HK-2 (cell line): ENCODE results near the gene TRIM16.
A peak's percentile ranks its signal among the peaks of the same experiment; 100 is the strongest.
"Not testable (repeated sequence)": the region's sequence is repeated elsewhere in the genome, so short reads cannot be mapped to it uniquely, and the experiment has no call there.

Source experiments
- DNase-seq: peaks from one replicate; pipeline ENCODE4 v3.0.0-alpha.2; 2018; ENCODE audit not compliant: unreplicated experiment

TRIM16 gene

GRCh38 chr17:15658296-15658695 is 25.8 kb downstream of the TRIM16 start:
- DNase-seq: no peak

- DNase-seq: no peak
These were observed 26.2 kb downstream of the TRIM16 start for GRCh38 chr17:15657868-15658267.

- DNase-seq: peak; percentile 38
These were observed 29.1 kb downstream of the TRIM16 start for GRCh38 chr17:15654886-15655561.

GRCh38 chr17:15654401-15654800 is 29.7 kb downstream of the TRIM16 start:
- not testable (repeated sequence) for DNase-seq

- no peak for DNase-seq
These were observed 31.2 kb downstream of the TRIM16 start for GRCh38 chr17:15652960-15653359.

GRCh38 chr17:15651583-15652110 is 32.5 kb downstream of the TRIM16 start:
- DNase-seq: peak; percentile 94

GRCh38 chr17:15650741-15651582 is 33.1 kb downstream of the TRIM16 start:
- no peak for DNase-seq

GRCh38 chr17:15649861-15650421 is 34.2 kb downstream of the TRIM16 start:
- DNase-seq: no peak

GRCh38 chr17:15648386-15648785 is 35.7 kb downstream of the TRIM16 start:
- no peak for DNase-seq

GRCh38 chr17:15645942-15646312 is 38.2 kb downstream of the TRIM16 start:
- DNase-seq: peak; percentile 38

GRCh38 chr17:15645099-15645941 is 38.8 kb downstream of the TRIM16 start:
- DNase-seq: peak; percentile 71

- not testable (repeated sequence) for DNase-seq
These were observed 41.4 kb downstream of the TRIM16 start for GRCh38 chr17:15642505-15643251.

GRCh38 chr17:15642014-15642413 is 42.1 kb downstream of the TRIM16 start:
- DNase-seq: not testable (repeated sequence)

GRCh38 chr17:15630930-15631453 is 53.1 kb downstream of the TRIM16 start:
- not testable (repeated sequence) for DNase-seq

GRCh38 chr17:15629991-15630390 is 54.1 kb downstream of the TRIM16 start:
- not testable (repeated sequence) for DNase-seq

- DNase-seq: not testable (repeated sequence)
These were observed 60.4 kb downstream of the TRIM16 start for GRCh38 chr17:15623661-15624209.

GRCh38 chr17:15623255-15623654 is 60.9 kb downstream of the TRIM16 start:
- not testable (repeated sequence) for DNase-seq

- DNase-seq: not testable (repeated sequence)
These were observed 62.0 kb downstream of the TRIM16 start for GRCh38 chr17:15622124-15622523.

GRCh38 chr17:15619331-15620058 is 64.6 kb downstream of the TRIM16 start, which contains the start of gene FBXW10B:
Gene FBXW10B (minus strand): TSS chr17:15619704. CDS start chr17:15619512, 192 bp downstream.
- DNase-seq: not testable (repeated sequence)
